HG02623 (cell line): Measurements from ENCODE around the gene HES3.

Experiments
- ATAC-seq: cut with Tn5 transposase; IDR thresholded peaks from one replicate; pipeline ENCODE4 v1.9.1; 2021; ENCODE audit warnings: moderate library complexity; ENCODE audit not compliant: unreplicated experiment

HES3 gene

GRCh38 chr1:6243993-6244392, at the start of gene HES3:
TSS of gene HES3 (plus strand) at chr1:6244179. CDS start at chr1:6244366, 187 bp downstream.
- ATAC-seq = no peak

GRCh38 chr1:6197746-6198427, 46.1 kb upstream of the HES3 start:
- no peak for ATAC-seq

- ATAC-seq = peak; percentile 31
These were observed 45.2 kb upstream of the HES3 start for GRCh38 chr1:6198646-6199297.

GRCh38 chr1:6199298-6200187, 44.4 kb upstream of the HES3 start, which contains the start of gene RPL22:
TSS of gene RPL22 (minus strand) at chr1:6199595. CDS start at chr1:6199573, 22 bp downstream.
- ATAC-seq = peak; percentile 89

GRCh38 chr1:6200188-6200809, 43.7 kb upstream of the HES3 start:
- ATAC-seq = no peak

GRCh38 chr1:6202256-6202655, 41.7 kb upstream of the HES3 start:
- no peak for ATAC-seq

- ATAC-seq = peak; percentile 65
These were observed 38.0 kb upstream of the HES3 start, which contains the start of gene RNF207 for GRCh38 chr1:6205849-6206519. TSS of gene RNF207 (plus strand) at chr1:6206119. CDS start at chr1:6206536, 417 bp downstream.

GRCh38 chr1:6206520-6206855, 37.5 kb upstream of the HES3 start:
- no peak for ATAC-seq

- ATAC-seq = no peak
These were observed 36.7 kb upstream of the HES3 start for GRCh38 chr1:6207075-6207885.

- no peak for ATAC-seq
These were observed 36.1 kb upstream of the HES3 start for GRCh38 chr1:6207921-6208320.

- ATAC-seq = no peak
These were observed 35.0 kb upstream of the HES3 start for GRCh38 chr1:6208723-6209660.

GRCh38 chr1:6209661-6210580, 34.1 kb upstream of the HES3 start:
- no peak for ATAC-seq

GRCh38 chr1:6210591-6211355, 33.2 kb upstream of the HES3 start:
- ATAC-seq = no peak

- ATAC-seq = no peak
These were observed 32.2 kb upstream of the HES3 start for GRCh38 chr1:6211731-6212130.

GRCh38 chr1:6212193-6212959, 31.6 kb upstream of the HES3 start:
- ATAC-seq = no peak
